Effector memory CD4-positive, alpha-beta T cell (primary cell): ENCODE data around the gene TMEM222.

Experiments used
- DNase-seq, 3 donors: peaks; one replicate each; pipeline ENCODE4 v3.0.0-alpha.2; 2020
- H3K27ac ChIP-seq: 2 replicates; pipeline ENCODE4 v1.7.0; 2013; ENCODE audit warnings: mild to moderate bottlenecking, low read length, moderate library complexity; ENCODE audit not compliant: insufficient read depth, poor library complexity, severe bottlenecking
- H3K27me3 ChIP-seq: replicated peaks from 2 replicates; pipeline ENCODE4 v1.7.0; 2013; ENCODE audit warnings: mild to moderate bottlenecking, low read length; ENCODE audit not compliant: insufficient read depth, control insufficient read depth, poor library complexity, severe bottlenecking
- H3K36me3 ChIP-seq: 2 replicates; pipeline ENCODE4 v1.7.0; 2013; ENCODE audit warnings: mild to moderate bottlenecking, low read length, moderate library complexity; ENCODE audit not compliant: control insufficient read depth, insufficient read depth
- H3K4me1 ChIP-seq: 2 replicates; pipeline ENCODE4 v1.7.0; 2013; ENCODE audit warnings: low read length, mild to moderate bottlenecking; ENCODE audit not compliant: control insufficient read depth, insufficient read depth, poor library complexity, severe bottlenecking
- H3K4me3 ChIP-seq: 2 replicates; pipeline ENCODE4 v1.7.0; 2013; ENCODE audit warnings: low read length, low read depth, mild to moderate bottlenecking; ENCODE audit not compliant: insufficient read depth, poor library complexity, severe bottlenecking
- H3K9me3 ChIP-seq: 2 replicates; pipeline ENCODE4 v1.7.0; 2013; ENCODE audit warnings: mild to moderate bottlenecking, low read length, moderate library complexity; ENCODE audit not compliant: control insufficient read depth

Gene TMEM222

GRCh38 chr1:27303509-27303908, 18.5 kb upstream of the TMEM222 start:
- Histone ChIP-seq H3K9me3 (no peaks in the 10 kb centered on the region), H3K27ac (no peak overlapping the region), H3K4me1 (no peaks in the 10 kb centered on the region), H3K36me3 (peaks cover 52% of the 10 kb centered on the region), H3K27me3 (no peaks in the 10 kb centered on the region), H3K4me3 (no peak overlapping the region)
- DNase-seq: no peak

- no peak for DNase-seq
- no peaks in the 10 kb centered on the region for H3K9me3 ChIP-seq
- H3K36me3 ChIP-seq: peaks cover 38% of the 10 kb centered on the region
- no peaks in the 10 kb centered on the region for H3K27me3 ChIP-seq
- H3K4me3 ChIP-seq: no peak overlapping the region
- H3K4me1 ChIP-seq: no peaks in the 10 kb centered on the region
- no peak overlapping the region for H3K27ac ChIP-seq
Observed at GRCh38 chr1:27306071-27306470, 15.9 kb upstream of the TMEM222 start.

DNA sequence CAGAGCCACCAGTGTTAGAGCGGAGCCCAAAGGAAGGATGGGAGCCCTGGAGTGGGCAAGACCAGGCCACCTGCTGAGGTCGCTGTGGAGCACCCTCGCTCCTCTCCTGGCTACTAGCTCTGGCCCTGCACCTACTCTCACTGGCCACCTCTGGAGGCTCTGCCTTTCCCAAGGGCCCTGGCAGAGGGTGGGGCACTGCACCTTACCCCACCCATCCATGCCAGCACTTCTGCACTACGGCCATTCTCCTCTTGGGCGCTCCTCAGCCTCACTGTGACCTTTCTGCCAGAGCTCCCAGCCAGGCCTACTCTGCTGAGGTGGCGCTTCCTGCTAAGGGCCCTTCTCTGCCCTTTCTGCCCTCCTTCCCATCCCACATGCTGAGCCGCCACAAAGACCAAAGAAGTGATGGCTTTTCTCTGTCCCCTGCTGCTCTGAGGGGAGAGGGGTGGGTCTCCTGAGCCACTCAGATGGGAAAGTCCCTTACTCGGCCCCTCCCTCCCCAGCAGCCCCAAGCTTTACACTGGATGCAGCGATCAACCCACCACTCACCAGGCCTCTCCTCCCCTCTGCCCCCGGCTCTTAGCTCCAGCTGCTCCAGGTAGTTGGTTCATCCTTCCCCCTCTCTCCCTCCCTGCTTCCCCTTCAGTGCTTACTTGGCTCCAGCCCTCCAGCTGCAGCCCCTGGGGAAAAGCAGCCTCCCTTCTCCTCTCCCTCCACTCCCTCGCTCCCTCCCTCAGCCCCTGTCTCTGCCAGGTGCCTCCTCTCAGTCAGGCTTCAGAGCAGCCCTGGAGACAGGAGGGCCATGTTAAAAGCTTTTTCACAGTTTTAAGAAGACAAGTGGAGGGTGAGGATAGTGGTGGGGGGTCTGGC, 14.8 kb upstream of the TMEM222 start:
- DNase-seq: no peak
- Histone ChIP-seq H3K36me3 (peaks cover 29% of the 10 kb centered on the region), H3K4me3 (no peak overlapping the region), H3K27me3 (no peaks in the 10 kb centered on the region), H3K4me1 (no peaks in the 10 kb centered on the region), H3K9me3 (no peaks in the 10 kb centered on the region), H3K27ac (no peak overlapping the region)

- Histone ChIP-seq H3K9me3 (no peaks in the 10 kb centered on the region), H3K4me1 (no peaks in the 10 kb centered on the region), H3K27ac (no peak overlapping the region), H3K4me3 (no peak overlapping the region), H3K27me3 (no peaks in the 10 kb centered on the region), H3K36me3 (peaks cover 29% of the 10 kb centered on the region)
- no peak for DNase-seq
Observed at GRCh38 chr1:27307874-27308598, 13.9 kb upstream of the TMEM222 start.

DNA sequence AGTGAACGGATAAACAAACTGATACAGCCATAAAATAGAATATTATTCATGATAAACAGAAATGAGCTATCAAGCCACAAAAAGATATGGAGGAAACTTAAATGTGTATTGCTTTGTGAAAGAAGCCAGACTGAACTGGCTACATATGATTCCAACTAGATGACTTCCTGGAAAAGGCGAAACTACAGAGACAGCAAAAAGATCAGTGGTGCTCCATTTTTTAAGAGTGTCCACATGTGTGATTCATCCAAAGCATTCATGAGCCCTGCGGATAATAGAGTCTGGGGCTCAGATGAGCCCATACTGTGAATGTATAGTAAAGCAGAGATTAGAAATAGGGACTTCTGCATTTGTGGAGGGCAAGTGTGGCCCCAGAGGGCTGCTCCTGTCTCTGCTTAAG, 7.8 kb upstream of the TMEM222 start:
- H3K36me3 ChIP-seq: no peaks in the 10 kb centered on the region
- no peak overlapping the region for H3K27ac ChIP-seq
- DNase-seq: no peak

DNA sequence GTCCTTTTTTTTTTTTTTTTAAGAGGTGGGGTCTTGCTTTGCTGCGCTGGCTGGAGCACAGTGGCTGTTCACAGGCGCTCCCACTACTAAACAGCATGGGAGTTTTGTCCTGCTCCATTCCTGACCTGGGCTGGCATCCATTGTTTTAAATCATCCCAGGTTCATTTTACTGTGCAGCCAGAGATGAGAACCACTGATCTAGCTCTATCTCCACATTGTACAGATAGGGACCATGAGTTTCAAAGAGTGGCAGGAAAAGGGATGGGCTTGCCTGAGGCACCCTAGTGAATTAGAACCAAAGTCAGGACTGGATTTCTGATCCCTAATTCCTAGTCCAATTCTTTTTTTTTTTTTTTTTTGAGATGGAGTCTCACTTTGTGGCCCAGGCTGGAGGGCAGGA, 7.2 kb upstream of the TMEM222 start:
- H3K9me3 ChIP-seq: no peaks in the 10 kb centered on the region
- H3K4me3 ChIP-seq: no peak overlapping the region
- no peak for DNase-seq
- H3K27me3 ChIP-seq: peaks cover 6% of the 10 kb centered on the region
- H3K36me3 ChIP-seq: no peaks in the 10 kb centered on the region
- H3K27ac ChIP-seq: no peak overlapping the region
- no peaks in the 10 kb centered on the region for H3K4me1 ChIP-seq

More for the DNA sequence above, 7.8 kb upstream of the TMEM222 start:
- no peaks in the 10 kb centered on the region for H3K9me3 ChIP-seq
- no peak overlapping the region for H3K4me3 ChIP-seq
- peaks cover under 1% of the 10 kb centered on the region for H3K27me3 ChIP-seq
- H3K4me1 ChIP-seq: no peaks in the 10 kb centered on the region

DNA sequence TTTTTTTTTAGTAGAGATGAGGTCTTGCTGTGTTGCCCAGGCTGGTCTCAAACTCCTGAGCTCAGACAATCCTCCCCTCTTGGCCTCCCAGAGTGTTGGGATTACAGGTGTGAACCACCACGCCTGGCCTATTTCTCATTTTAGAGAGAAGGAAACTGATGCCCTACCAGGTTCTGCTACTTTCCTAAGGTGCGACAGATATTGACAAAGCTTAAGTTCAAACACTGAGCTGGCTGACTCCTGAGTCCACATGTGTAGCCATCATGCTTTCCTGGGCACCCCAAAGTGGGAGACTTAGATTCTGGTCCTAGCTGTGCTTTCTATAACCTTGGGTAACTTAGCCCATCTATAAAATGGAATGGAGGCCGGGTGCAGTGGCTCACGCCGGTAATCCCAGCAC, 5.1 kb upstream of the TMEM222 start:
- no peak overlapping the region for H3K4me3 ChIP-seq
- no peak overlapping the region for H3K27ac ChIP-seq
- H3K9me3 ChIP-seq: no peaks in the 10 kb centered on the region
- H3K36me3 ChIP-seq: no peaks in the 10 kb centered on the region
- H3K4me1 ChIP-seq: no peaks in the 10 kb centered on the region
- no peak for DNase-seq
- H3K27me3 ChIP-seq: peaks cover 8% of the 10 kb centered on the region

- H3K4me1 ChIP-seq: peaks cover 8% of the 10 kb centered on the region
- no peaks in the 10 kb centered on the region for H3K36me3 ChIP-seq
- H3K27me3 ChIP-seq: peaks cover 8% of the 10 kb centered on the region
- H3K27ac ChIP-seq: no peak overlapping the region
- no peak for DNase-seq
- no peaks in the 10 kb centered on the region for H3K9me3 ChIP-seq
- H3K4me3 ChIP-seq: no peak overlapping the region
Observed at GRCh38 chr1:27318136-27318535, 3.8 kb upstream of the TMEM222 start.

DNA sequence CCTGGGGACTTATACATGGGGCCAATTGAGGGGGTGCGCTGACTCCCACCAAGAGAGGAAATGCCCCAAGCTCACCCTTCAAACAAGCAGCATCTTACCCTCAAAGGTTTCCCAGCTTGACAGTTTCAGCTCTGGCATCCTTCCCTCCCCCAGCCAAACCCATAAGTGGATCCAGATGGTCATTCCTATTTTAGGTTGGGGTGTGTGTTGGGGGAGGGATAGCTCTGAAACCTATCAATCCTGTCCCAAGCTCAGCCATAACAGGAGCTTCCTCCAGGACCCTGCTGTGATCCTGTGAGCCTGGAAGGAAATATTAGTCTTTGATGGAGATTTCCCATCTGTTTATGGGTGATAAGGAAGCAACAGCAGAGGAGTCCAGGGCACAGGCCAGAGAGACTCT, 3.4 kb upstream of the TMEM222 start:
- H3K36me3 ChIP-seq: no peaks in the 10 kb centered on the region
- H3K4me1 ChIP-seq: peaks cover 12% of the 10 kb centered on the region
- H3K27me3 ChIP-seq: peaks cover 8% of the 10 kb centered on the region
- H3K4me3 ChIP-seq: no peak overlapping the region
- H3K27ac ChIP-seq: no peak overlapping the region
- H3K9me3 ChIP-seq: no peaks in the 10 kb centered on the region
- DNase-seq: no peak

GRCh38 chr1:27322569-27323240, 742 bp downstream of the TMEM222 start:
- Histone ChIP-seq H3K4me3 (peak overlapping the region; percentile 93), H3K27ac (peak overlapping the region; percentile 91), H3K9me3 (no peaks in the 10 kb centered on the region), H3K4me1 (peaks cover 17% of the 10 kb centered on the region), H3K36me3 (peaks cover 16% of the 10 kb centered on the region), H3K27me3 (peaks cover 8% of the 10 kb centered on the region)
- DNase-seq: no peak
